ENCODE results near the gene RUFY2. TPM values are rescaled to one million over a fixed set of nuclear protein-coding genes. Genes with fewer than 3 reads are reported as not detected.

Gene RUFY2
- polyA plus RNA-seq, 1 experiment: 14.7 TPM

- POLR2A ChIA-PET: no interaction called here
- no peaks in the 10 kb centered on the region for H3K9me3 ChIP-seq (ENCODE audit: control insufficient read depth, insufficient read depth, low read length)
- no peak for DNase-seq (ENCODE audit: low read depth, low spot score)
- CTCF ChIA-PET: interaction anchor here (3.2 kb wide), 1 partner anchor 10 kb away, joined by 10 read pairs; the partner anchor contains the start of gene RUFY2
- no peak overlapping the region for H3K27ac ChIP-seq (ENCODE audit: low read depth, low read length)
- H3K27me3 ChIP-seq (ENCODE audit: control insufficient read depth, insufficient read depth, low read length): no peaks in the 10 kb centered on the region
- no peak for TF ChIP-seq CTCF (IDR thresholded peaks at IDR 0.05; ENCODE audit: low read depth, low read length)
- no peak overlapping the region for H3K4me3 ChIP-seq (ENCODE audit: low read depth, low read length)
Observed at GRCh38 chr10:68397005-68397404, 10.1 kb downstream of the RUFY2 start.

DNA sequence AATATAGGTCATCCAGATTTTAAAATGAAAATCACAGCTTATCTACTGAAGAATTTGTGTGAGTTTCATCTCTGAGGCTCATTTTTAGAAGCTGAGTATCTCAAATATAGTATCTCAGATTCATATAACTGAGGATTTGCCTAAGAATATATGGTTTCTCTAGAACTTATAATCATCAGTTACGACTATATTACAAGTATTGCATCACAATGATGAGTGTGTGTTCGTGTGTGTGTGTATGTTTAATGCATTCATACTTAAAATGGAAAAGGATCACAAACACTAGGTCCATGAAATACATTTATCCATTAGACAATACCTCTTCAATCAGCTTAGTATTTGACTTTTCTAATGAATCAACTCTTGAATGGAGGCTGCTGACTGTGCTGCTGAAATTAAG lies 21.3 kb downstream of the RUFY2 start:
- no peak for DNase-seq (ENCODE audit: low read depth, low spot score)
- TF ChIP-seq CTCF (IDR thresholded peaks at IDR 0.05; ENCODE audit: low read depth, low read length): no peak
- H3K27me3 ChIP-seq (ENCODE audit: control insufficient read depth, insufficient read depth, low read length): no peaks in the 10 kb centered on the region
- CTCF ChIA-PET: interaction anchor here (1.8 kb wide), 1 partner anchor 21 kb away, joined by 6 read pairs; the partner anchor contains the start of gene RUFY2
- H3K9me3 ChIP-seq (ENCODE audit: control insufficient read depth, insufficient read depth, low read length): no peaks in the 10 kb centered on the region
- POLR2A ChIA-PET: no interaction called here
- no peak overlapping the region for H3K27ac ChIP-seq (ENCODE audit: low read depth, low read length)
- no peak overlapping the region for H3K4me3 ChIP-seq (ENCODE audit: low read depth, low read length)

DNA sequence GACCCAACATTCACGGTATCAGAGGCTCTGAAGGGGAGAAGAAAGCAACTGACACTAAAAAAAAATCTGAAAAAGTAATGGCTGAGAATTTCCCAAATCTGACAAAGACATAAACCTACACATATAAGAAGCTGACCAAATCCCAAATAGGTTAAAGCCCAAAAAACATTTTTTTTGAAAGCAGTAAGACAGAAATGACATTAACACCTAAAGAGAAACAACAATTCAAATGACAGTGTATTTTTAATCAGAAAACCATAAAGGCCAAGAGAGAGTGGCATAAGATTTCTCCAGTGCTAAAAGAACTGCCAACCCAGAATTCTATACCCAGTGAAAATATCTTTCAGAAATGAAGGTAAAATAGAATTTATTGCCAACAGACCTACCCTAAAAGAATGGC lies 35.5 kb downstream of the RUFY2 start:
- Histone ChIP-seq H3K4me3 (ENCODE audit: low read depth, low read length) (no peak overlapping the region), H3K27ac (ENCODE audit: low read depth, low read length) (no peak overlapping the region), H3K9me3 (ENCODE audit: control insufficient read depth, insufficient read depth, low read length) (peaks cover 19% of the 10 kb centered on the region), H3K27me3 (ENCODE audit: control insufficient read depth, insufficient read depth, low read length) (no peaks in the 10 kb centered on the region)
- no peak for DNase-seq (ENCODE audit: low read depth, low spot score)
- no peak for TF ChIP-seq CTCF (IDR thresholded peaks at IDR 0.05; ENCODE audit: low read depth, low read length)
- CTCF ChIA-PET: no interaction called here
- POLR2A ChIA-PET: no interaction called here

DNA sequence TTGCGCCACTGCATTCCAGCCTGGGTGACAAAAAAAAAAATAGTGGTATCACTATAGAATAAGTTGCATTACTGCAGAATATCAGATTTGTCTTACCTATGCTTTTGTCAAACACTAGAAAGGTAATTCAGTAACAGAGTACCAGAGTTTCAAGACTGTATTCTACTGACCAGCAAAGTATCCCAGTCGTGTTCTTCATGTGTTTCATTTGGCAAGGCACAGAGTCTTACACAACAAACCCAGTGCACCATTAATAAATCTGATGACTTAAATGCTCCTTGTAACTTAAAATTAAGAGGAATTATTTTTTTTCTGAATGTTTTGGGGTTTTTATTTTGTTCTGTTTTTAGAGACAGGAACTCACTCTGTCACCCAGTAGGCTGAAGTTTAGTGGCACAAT lies 40.0 kb downstream of the RUFY2 start:
- ChIA-PET CTCF (interaction anchor here (0.7 kb wide), 1 partner anchor 167 kb away, joined by 3 read pairs; no protein-coding TSS in a partner anchor), POLR2A (no interaction called here)
- Histone ChIP-seq H3K4me3 (ENCODE audit: low read depth, low read length) (no peak overlapping the region), H3K9me3 (ENCODE audit: control insufficient read depth, insufficient read depth, low read length) (peaks cover 7% of the 10 kb centered on the region), H3K27me3 (ENCODE audit: control insufficient read depth, insufficient read depth, low read length) (no peaks in the 10 kb centered on the region), H3K27ac (ENCODE audit: low read depth, low read length) (no peak overlapping the region)
- TF ChIP-seq CTCF (IDR thresholded peaks at IDR 0.05; ENCODE audit: low read depth, low read length): no peak
- no peak for DNase-seq (ENCODE audit: low read depth, low spot score)

DNA sequence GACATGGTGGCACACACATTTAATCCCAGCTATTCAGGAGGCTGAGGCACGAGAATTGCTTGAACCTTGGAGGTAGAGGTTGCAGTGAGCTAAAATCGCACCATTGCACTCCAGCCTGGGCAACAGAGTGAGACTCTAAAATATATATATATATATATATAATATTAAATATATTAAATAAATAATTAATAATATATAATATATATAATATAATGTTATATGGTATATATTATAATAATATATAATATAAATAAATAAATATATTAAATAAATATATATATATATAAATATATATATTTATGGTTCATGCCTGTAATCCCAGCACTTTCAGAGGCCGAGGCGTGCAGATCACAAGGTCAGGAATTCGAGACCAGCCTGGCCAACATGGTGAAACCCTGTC lies 40.5 kb downstream of the RUFY2 start:
- CTCF ChIA-PET: interaction anchor here (0.6 kb wide), 1 partner anchor 178 kb away, joined by 3 read pairs; no protein-coding TSS in a partner anchor
- DNase-seq (ENCODE audit: low read depth, low spot score): no peak
- Histone ChIP-seq H3K4me3 (ENCODE audit: low read depth, low read length) (no peak overlapping the region), H3K27me3 (ENCODE audit: control insufficient read depth, insufficient read depth, low read length) (no peaks in the 10 kb centered on the region), H3K9me3 (ENCODE audit: control insufficient read depth, insufficient read depth, low read length) (peaks cover 3% of the 10 kb centered on the region), H3K27ac (ENCODE audit: low read depth, low read length) (no peak overlapping the region)
- POLR2A ChIA-PET: no interaction called here
- no peak for TF ChIP-seq CTCF (IDR thresholded peaks at IDR 0.05; ENCODE audit: low read depth, low read length)

Measured in AG04450 (cell line).